Large intestine (tissue), 3 donors: ENCODE results near the gene CCR7. TPM values are rescaled to one million over a fixed set of nuclear protein-coding genes. Genes with fewer than 3 reads are reported as not detected.
A peak's percentile ranks its signal among the peaks of the same experiment; 100 is the strongest.

Experiments used
- DNase-seq, 2 donors: peaks; one replicate each; pipeline versions ENCODE4 v3.0.0 to v3.0.0-alpha.2; 2013
- H3K27ac ChIP-seq: one replicate; pipeline ENCODE4 v1.5.1; 2013; ENCODE audit warnings: low read length
- H3K27me3 ChIP-seq: 2 replicates; pipeline ENCODE4 v1.6.1; 2013; ENCODE audit warnings: low read length; ENCODE audit not compliant: control insufficient read depth, insufficient read depth
- H3K36me3 ChIP-seq: 2 replicates; pipeline ENCODE4 v1.6.1; 2013; ENCODE audit warnings: low read length; ENCODE audit not compliant: control insufficient read depth, insufficient read depth
- H3K4me1 ChIP-seq: one replicate; pipeline ENCODE4 v1.6.1; 2013; ENCODE audit warnings: low read length; ENCODE audit not compliant: control insufficient read depth, insufficient read depth
- H3K4me3 ChIP-seq: one replicate; pipeline ENCODE4 v1.5.1; 2013; ENCODE audit warnings: low read length
- H3K9me3 ChIP-seq: one replicate; pipeline ENCODE4 v1.6.1; 2013; ENCODE audit warnings: mild to moderate bottlenecking, low read depth, low read length, moderate library complexity; ENCODE audit not compliant: control insufficient read depth
- WGBS: methylation state at CpG from one replicate; pipeline ENCODE4 v1.1.5; 2013; ENCODE audit warnings: low lambda C conversion rate; ENCODE audit not compliant: insufficient coverage; 5-methylcytosine and 5-hydroxymethylcytosine counted together
- polyA plus RNA-seq: library from polyadenylated mRNA; unstranded; fragments of 120-200 nt; gene quantifications from one replicate; pipeline ENCODE4 v1.2.1, GENCODE V29; 2013

The CCR7 gene
- polyA plus RNA-seq, 1 donor: 0.64 TPM

- Histone ChIP-seq H3K27me3 (peaks cover 9% of the 10 kb centered on the region), H3K4me3 (no peak overlapping the region), H3K9me3 (no peaks in the 10 kb centered on the region), H3K27ac (no peak overlapping the region), H3K4me1 (peaks cover 14% of the 10 kb centered on the region), H3K36me3 (no peaks in the 10 kb centered on the region)
- 100% methylated on average over 1 of the region's 26 CpGs for WGBS
- DNase-seq: no peak
Measured at GRCh38 chr17:40555296-40556190, 9.7 kb downstream of the CCR7 start.

- peaks cover 12% of the 10 kb centered on the region for H3K4me1 ChIP-seq
- H3K27ac ChIP-seq: no peak overlapping the region
- DNase-seq: no peak
Measured at GRCh38 chr17:40554646-40555295, 10.5 kb downstream of the CCR7 start.

GRCh38 chr17:40553694-40554534, 11.4 kb downstream of the CCR7 start:
- H3K27me3 ChIP-seq: peaks cover 9% of the 10 kb centered on the region
- no peak overlapping the region for H3K4me3 ChIP-seq
- no peaks in the 10 kb centered on the region for H3K36me3 ChIP-seq
- peaks cover 18% of the 10 kb centered on the region for H3K4me1 ChIP-seq
- no peak overlapping the region for H3K27ac ChIP-seq
- WGBS: 80% methylated on average over 1 of the region's 19 CpGs
- no peaks in the 10 kb centered on the region for H3K9me3 ChIP-seq
- DNase-seq: no peak

More at GRCh38 chr17:40554646-40555295, 10.5 kb downstream of the CCR7 start:
- H3K27me3 ChIP-seq: peaks cover 9% of the 10 kb centered on the region
- WGBS: 100% methylated on average over 1 of the region's 27 CpGs
- H3K4me3 ChIP-seq: no peak overlapping the region
- no peaks in the 10 kb centered on the region for H3K36me3 ChIP-seq
- no peaks in the 10 kb centered on the region for H3K9me3 ChIP-seq

GRCh38 chr17:40552806-40553693, 12.2 kb downstream of the CCR7 start:
- peaks cover 23% of the 10 kb centered on the region for H3K4me1 ChIP-seq
- no peak for DNase-seq
- peaks cover 9% of the 10 kb centered on the region for H3K27me3 ChIP-seq
- H3K36me3 ChIP-seq: no peaks in the 10 kb centered on the region
- H3K27ac ChIP-seq: no peak overlapping the region
- H3K4me3 ChIP-seq: no peak overlapping the region
- no CpG with 5 or more reads among the region's 12 CpGs for WGBS
- H3K9me3 ChIP-seq: no peaks in the 10 kb centered on the region

- Histone ChIP-seq H3K36me3 (no peaks in the 10 kb centered on the region), H3K4me3 (no peak overlapping the region), H3K4me1 (peaks cover 20% of the 10 kb centered on the region), H3K27ac (peak overlapping the region; percentile 2), H3K27me3 (peaks cover 7% of the 10 kb centered on the region), H3K9me3 (no peaks in the 10 kb centered on the region)
- WGBS: no CpG with 5 or more reads among the region's 32 CpGs
- no peak for DNase-seq
Measured at GRCh38 chr17:40551879-40552768, 13.1 kb downstream of the CCR7 start.

- DNase-seq: no peak
- H3K36me3 ChIP-seq: no peaks in the 10 kb centered on the region
- no CpG with 5 or more reads among the region's 6 CpGs for WGBS
- no peaks in the 10 kb centered on the region for H3K9me3 ChIP-seq
- H3K27me3 ChIP-seq: no peaks in the 10 kb centered on the region
- peak overlapping the region; percentile 2 for H3K27ac ChIP-seq
- peaks cover 20% of the 10 kb centered on the region for H3K4me1 ChIP-seq
- no peak overlapping the region for H3K4me3 ChIP-seq
Measured at GRCh38 chr17:40551091-40551878, 14.0 kb downstream of the CCR7 start.

- no peaks in the 10 kb centered on the region for H3K36me3 ChIP-seq
- H3K27ac ChIP-seq: no peak overlapping the region
- H3K9me3 ChIP-seq: no peaks in the 10 kb centered on the region
- no CpG with 5 or more reads among the region's 8 CpGs for WGBS
- no peak overlapping the region for H3K4me3 ChIP-seq
- DNase-seq: no peak
- H3K27me3 ChIP-seq: no peaks in the 10 kb centered on the region
- H3K4me1 ChIP-seq: peaks cover 20% of the 10 kb centered on the region
Measured at GRCh38 chr17:40550608-40551007, 14.7 kb downstream of the CCR7 start.

- WGBS: no CpG with 5 or more reads among the region's 9 CpGs
- Histone ChIP-seq H3K36me3 (no peaks in the 10 kb centered on the region), H3K27ac (peak overlapping the region; percentile 16), H3K27me3 (no peaks in the 10 kb centered on the region), H3K4me1 (peaks cover 16% of the 10 kb centered on the region), H3K4me3 (no peak overlapping the region), H3K9me3 (no peaks in the 10 kb centered on the region)
- peak in 1 of 2 donors; percentile 74 for DNase-seq
Measured at GRCh38 chr17:40548982-40549685, 16.1 kb downstream of the CCR7 start.
